K562 (cell line): ENCODE data around the gene ABCA13. TPM values are rescaled to one million over a fixed set of nuclear protein-coding genes. Genes with fewer than 3 reads are reported as not detected.

Source experiments
- ATAC-seq: fragments of 200-7000 bp; cut with Tn5 transposase; 3 replicates; pipeline ENCODE4 v1.9.1; 2020; ENCODE audit warnings: moderate library complexity
- BruUV-seq: library from RNA; stranded (reverse); fragments of 400-500 nt; replicated peaks from 2 replicates; lab custom pipeline; 2021; lab: Mats Ljungman, UMichigan
- CTCF ChIA-PET: fragments of 300-600 bp; formaldehyde crosslinking; extraction: SDS; loops from one replicate; lab custom pipeline; 2021; ENCODE audit warnings: low intra/inter-chr PET ratio; lab: Yijun Ruan, JAX
- POLR2A ChIA-PET: fragments of 300-600, 350-650 bp; sonication (Branson Sonifier 250); formaldehyde crosslinking; extraction: SDS; loops from one replicate; lab custom pipeline; 2021; ENCODE audit warnings: antibody characterized with exemption, inconsistent platforms; lab: Yijun Ruan, JAX
- DNase-seq, 4 experiments: peaks; one replicate each; pipeline versions ENCODE4 v3.0.0 to v3.0.0-alpha.2; 2011 to 2018; ENCODE audit warnings: low spot score in 3 of 4, mixed read lengths in 3 of 4; ENCODE audit errors: extremely low read depth in 1 of 4
- FAIRE-seq: peaks from 2 replicates; lab custom pipeline; 2011; peaks lifted over from hg19 to GRCh38; lab: Jason Lieb, UNC
- H2AFZ ChIP-seq: 2 replicates; pipeline ENCODE4 v1.6.0; 2011; ENCODE audit warnings: low read depth, low read length, control low read depth, inconsistent platforms
- H3K27ac ChIP-seq: fragments of 200-600 bp; 3 replicates; pipeline ENCODE4 v1.8.0; 2011; ENCODE audit warnings: low read depth, mild to moderate bottlenecking, control low read depth, inconsistent platforms, low read length, moderate library complexity, mixed read lengths; ENCODE audit errors: extremely low read depth
- H3K27me3 ChIP-seq, 2 experiments: fragments of 300-600 bp in 1 of 2; 2 replicates in 1 of 2; 3 replicates in 1 of 2; pipeline versions ENCODE4 v1.6.0 to v1.8.0; 2011; ENCODE audit warnings: inconsistent platforms in 2 of 2, low read length in 2 of 2, mild to moderate bottlenecking in 1 of 2, mixed read lengths in 1 of 2, moderate library complexity in 1 of 2; ENCODE audit not compliant: control insufficient read depth in 2 of 2, insufficient read depth in 2 of 2
- H3K36me3 ChIP-seq: fragments of 300-600 bp; 3 replicates; pipeline ENCODE4 v1.8.0; 2011; ENCODE audit warnings: mild to moderate bottlenecking, low read length, inconsistent platforms; ENCODE audit not compliant: control insufficient read depth, insufficient read depth
- H3K4me1 ChIP-seq, 2 experiments: fragments of 200-600 bp in 1 of 2; replicated peaks in 1 of 2; 2 replicates in 1 of 2; 3 replicates in 1 of 2; pipeline versions ENCODE4 v1.5.1 to v1.8.0; 2011; ENCODE audit warnings: inconsistent platforms in 2 of 2, low read length in 2 of 2, mild to moderate bottlenecking in 1 of 2, mixed read lengths in 1 of 2, moderate library complexity in 1 of 2; ENCODE audit not compliant: control insufficient read depth in 2 of 2, insufficient read depth in 2 of 2
- H3K4me2 ChIP-seq: 2 replicates; pipeline ENCODE4 v1.6.1; 2011; ENCODE audit warnings: low read length, control low read depth, inconsistent platforms, mixed read lengths; ENCODE audit not compliant: insufficient read depth
- H3K4me3 ChIP-seq: fragments of 200-600 bp; sonication (generic), shearing (Covaris generic); 2 replicates; pipeline ENCODE4 v1.5.1; 2016; ENCODE audit warnings: control low read depth, inconsistent platforms
- H3K79me2 ChIP-seq: fragments of 200-600 bp; 3 replicates; pipeline ENCODE4 v1.8.0; 2011; ENCODE audit warnings: low read length, inconsistent platforms; ENCODE audit not compliant: control insufficient read depth, insufficient read depth
- H3K9ac ChIP-seq, 2 experiments: 2 replicates each; pipeline versions ENCODE4 v1.6.0 to v1.6.1; 2011; ENCODE audit warnings: low read depth in 2 of 2, low read length in 2 of 2, control low read depth in 1 of 2, inconsistent platforms in 1 of 2, mild to moderate bottlenecking in 1 of 2, mixed read lengths in 1 of 2; ENCODE audit not compliant: insufficient read depth in 1 of 2
- H3K9me1 ChIP-seq: one replicate; pipeline ENCODE4 v1.6.0; 2011; ENCODE audit warnings: inconsistent platforms, mild to moderate bottlenecking, low read length, moderate library complexity; ENCODE audit not compliant: control insufficient read depth, insufficient read depth
- H3K9me3 ChIP-seq: replicated peaks from 2 replicates; pipeline ENCODE4 v1.5.1; 2011; ENCODE audit warnings: low read depth, low read length, inconsistent platforms; ENCODE audit not compliant: control insufficient read depth, insufficient read depth
- H4K20me1 ChIP-seq: replicated peaks from 2 replicates; pipeline ENCODE4 v1.6.1; 2011; ENCODE audit warnings: low read length, inconsistent platforms, mixed read lengths; ENCODE audit not compliant: control insufficient read depth, insufficient read depth
- in situ Hi-C: fragments of 300-500 bp; cut with MboI; formaldehyde crosslinking; loops from 4 replicates; pipeline ENCODE4 v1.15.0; 2018; ENCODE audit warnings: inconsistent platforms, mixed read lengths
- intact Hi-C: fragments of 100-400 bp; cut with micrococcal nuclease; formaldehyde crosslinking; loops from 2 replicates; pipeline ENCODE4 v1.14.2; 2022
- polyA plus RNA-seq, 8 experiments: library from polyadenylated mRNA; depleted of rRNA in 4 of 8; stranded (reverse) in 5 of 8; unstranded in 3 of 8; fragments of >200 nt; fragmentation: Nextera tagmentation in 2 of 8; fragmentation: Illumina TruSeq in 1 of 8; extraction: Ambion mirVana in 2 of 8; extraction: Trizol in 1 of 8; gene quantifications; 2 replicates each; pipeline versions ENCODE4 v1.2.1 to v1.2.3, GENCODE V29; 2011 to 2014; ENCODE audit warnings: inconsistent platforms in 1 of 8, missing spikeins in 1 of 8
- total RNA-seq, 7 experiments: library from RNA; depleted of rRNA in 6 of 7; stranded (reverse); fragments of >200 nt in 6 of 7; fragmentation: Illumina TruSeq in 2 of 7; extraction: Trizol in 2 of 7; gene quantifications; 2 replicates each; pipeline versions ENCODE4 v1.2.1 to v1.2.3, GENCODE V29; 2011 to 2021; ENCODE audit warnings: low replicate concordance in 1 of 7
- TF ChIP-seq, protein P1 (sequence below): sonication (generic); formaldehyde crosslinking; IDR thresholded peaks from 2 replicates; pipeline ENCODE4 v1.8.0; 2023; ENCODE audit warnings: mild to moderate bottlenecking, missing genetic modification reagents
- TF ChIP-seq, protein P2 (sequence below): sonication (generic); formaldehyde crosslinking; IDR thresholded peaks from 2 replicates; pipeline ENCODE4 v1.8.1; 2023; ENCODE audit warnings: mild to moderate bottlenecking, missing genetic modification reagents

The ABCA13 gene
- total and polyA plus RNA-seq, 9 of the 15 experiments (the other 6 are each of a cell fraction or from before 2014, with no cell fraction given): 0.14 to 1.5 (median 0.38) TPM

DNA sequence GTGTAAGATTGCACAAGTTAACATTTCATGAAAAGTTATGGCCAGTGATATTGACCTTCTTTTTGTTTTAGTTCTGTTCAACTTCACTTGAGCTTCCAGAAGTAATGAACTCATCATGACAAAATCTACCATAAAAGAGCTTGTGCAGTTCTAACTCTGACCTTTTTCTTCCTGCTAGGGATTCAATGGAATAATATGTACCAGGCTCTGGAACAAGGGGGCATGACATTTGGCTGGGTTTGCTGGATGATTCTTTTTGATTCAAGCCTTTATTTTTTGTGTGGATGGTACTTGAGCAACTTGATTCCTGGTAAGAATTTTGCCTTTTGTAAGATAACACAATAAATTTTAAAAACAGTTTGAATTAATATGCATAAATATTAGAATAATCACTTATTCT lies 205.0 kb downstream of the ABCA13 start:
- FAIRE-seq: no peak
- H2AFZ ChIP-seq: no peak overlapping the region

More for the DNA sequence above, 205.0 kb downstream of the ABCA13 start:
- CTCF ChIA-PET: no interaction called here
- TF ChIP-seq, protein P1, sequence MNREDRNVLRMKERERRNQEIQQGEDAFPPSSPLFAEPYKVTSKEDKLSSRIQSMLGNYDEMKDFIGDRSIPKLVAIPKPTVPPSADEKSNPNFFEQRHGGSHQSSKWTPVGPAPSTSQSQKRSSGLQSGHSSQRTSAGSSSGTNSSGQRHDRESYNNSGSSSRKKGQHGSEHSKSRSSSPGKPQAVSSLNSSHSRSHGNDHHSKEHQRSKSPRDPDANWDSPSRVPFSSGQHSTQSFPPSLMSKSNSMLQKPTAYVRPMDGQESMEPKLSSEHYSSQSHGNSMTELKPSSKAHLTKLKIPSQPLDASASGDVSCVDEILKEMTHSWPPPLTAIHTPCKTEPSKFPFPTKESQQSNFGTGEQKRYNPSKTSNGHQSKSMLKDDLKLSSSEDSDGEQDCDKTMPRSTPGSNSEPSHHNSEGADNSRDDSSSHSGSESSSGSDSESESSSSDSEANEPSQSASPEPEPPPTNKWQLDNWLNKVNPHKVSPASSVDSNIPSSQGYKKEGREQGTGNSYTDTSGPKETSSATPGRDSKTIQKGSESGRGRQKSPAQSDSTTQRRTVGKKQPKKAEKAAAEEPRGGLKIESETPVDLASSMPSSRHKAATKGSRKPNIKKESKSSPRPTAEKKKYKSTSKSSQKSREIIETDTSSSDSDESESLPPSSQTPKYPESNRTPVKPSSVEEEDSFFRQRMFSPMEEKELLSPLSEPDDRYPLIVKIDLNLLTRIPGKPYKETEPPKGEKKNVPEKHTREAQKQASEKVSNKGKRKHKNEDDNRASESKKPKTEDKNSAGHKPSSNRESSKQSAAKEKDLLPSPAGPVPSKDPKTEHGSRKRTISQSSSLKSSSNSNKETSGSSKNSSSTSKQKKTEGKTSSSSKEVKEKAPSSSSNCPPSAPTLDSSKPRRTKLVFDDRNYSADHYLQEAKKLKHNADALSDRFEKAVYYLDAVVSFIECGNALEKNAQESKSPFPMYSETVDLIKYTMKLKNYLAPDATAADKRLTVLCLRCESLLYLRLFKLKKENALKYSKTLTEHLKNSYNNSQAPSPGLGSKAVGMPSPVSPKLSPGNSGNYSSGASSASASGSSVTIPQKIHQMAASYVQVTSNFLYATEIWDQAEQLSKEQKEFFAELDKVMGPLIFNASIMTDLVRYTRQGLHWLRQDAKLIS (CRISPR knock-in tag): no peak
- TF ChIP-seq, protein P2, sequence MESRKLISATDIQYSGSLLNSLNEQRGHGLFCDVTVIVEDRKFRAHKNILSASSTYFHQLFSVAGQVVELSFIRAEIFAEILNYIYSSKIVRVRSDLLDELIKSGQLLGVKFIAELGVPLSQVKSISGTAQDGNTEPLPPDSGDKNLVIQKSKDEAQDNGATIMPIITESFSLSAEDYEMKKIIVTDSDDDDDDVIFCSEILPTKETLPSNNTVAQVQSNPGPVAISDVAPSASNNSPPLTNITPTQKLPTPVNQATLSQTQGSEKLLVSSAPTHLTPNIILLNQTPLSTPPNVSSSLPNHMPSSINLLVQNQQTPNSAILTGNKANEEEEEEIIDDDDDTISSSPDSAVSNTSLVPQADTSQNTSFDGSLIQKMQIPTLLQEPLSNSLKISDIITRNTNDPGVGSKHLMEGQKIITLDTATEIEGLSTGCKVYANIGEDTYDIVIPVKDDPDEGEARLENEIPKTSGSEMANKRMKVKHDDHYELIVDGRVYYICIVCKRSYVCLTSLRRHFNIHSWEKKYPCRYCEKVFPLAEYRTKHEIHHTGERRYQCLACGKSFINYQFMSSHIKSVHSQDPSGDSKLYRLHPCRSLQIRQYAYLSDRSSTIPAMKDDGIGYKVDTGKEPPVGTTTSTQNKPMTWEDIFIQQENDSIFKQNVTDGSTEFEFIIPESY (CRISPR knock-in tag): no peak
- TF ChIP-seq, all 486 proteins: peak for 0
- Histone ChIP-seq H3K27me3 (no peaks in the 10 kb centered on the region), H3K4me3 (no peak overlapping the region), H3K4me2 (no peak overlapping the region), H3K27ac (no peak overlapping the region), H3K79me2 (no peaks in the 10 kb centered on the region), H4K20me1 (no peaks in the 10 kb centered on the region), H3K36me3 (no peaks in the 10 kb centered on the region), H3K9ac (no peak overlapping the region), H3K9me3 (no peaks in the 10 kb centered on the region), H3K4me1 (no peaks in the 10 kb centered on the region), H3K9me1 (no peaks in the 10 kb centered on the region)
- POLR2A ChIA-PET: no interaction called here
- no peak for ATAC-seq
- DNase-seq: no peak
- intact Hi-C loops (no loop called here), in situ Hi-C loops (no loop called here)
- BruUV-seq: no TSS peak
